Stimulated activated naive B cell treated with anti-CD40 and anti-IgM and Interleukin-4, amounts not matched to agents 10 μg/mL and 1 μg/mL and 100 μg/mL, for 72 hours (primary cell): ENCODE data around the gene RER1.

Experiments
- ATAC-seq, 2 donors: fragments of 150-1000 bp; cut with Tn5 transposase; replicated peaks; 2 replicates each; pipeline ENCODE4 v1.10.0; 2021; ENCODE audit warnings: moderate library complexity in 1 of 2
- DNase-seq: peaks from one replicate; pipeline ENCODE4 v3.0.0; 2021
- H3K27ac Mint-ChIP-seq: one replicate; pipeline ENCODE4 v1.8.0; 2022; ENCODE audit warnings: mild to moderate bottlenecking, mixed read lengths
- H3K27me3 Mint-ChIP-seq, 2 donors: one replicate each; pipeline ENCODE4 v1.8.0; 2022; ENCODE audit warnings: mixed read lengths in 2 of 2
- H3K36me3 Mint-ChIP-seq, 2 donors: one replicate each; pipeline ENCODE4 v1.8.0; 2022; ENCODE audit warnings: mixed read lengths in 2 of 2, mild to moderate bottlenecking in 1 of 2
- H3K4me1 Mint-ChIP-seq, 2 donors: one replicate each; pipeline ENCODE4 v1.8.0; 2022; ENCODE audit warnings: mixed read lengths in 2 of 2, mild to moderate bottlenecking in 1 of 2
- H3K4me3 Mint-ChIP-seq, 2 donors: one replicate each; pipeline ENCODE4 v1.8.0; 2022; ENCODE audit warnings: mild to moderate bottlenecking in 2 of 2, mixed read lengths in 2 of 2, moderate library complexity in 1 of 2
- H3K9me3 Mint-ChIP-seq, 2 donors: one replicate each; pipeline ENCODE4 v1.8.0; 2022; ENCODE audit warnings: mixed read lengths in 2 of 2, mild to moderate bottlenecking in 1 of 2

Gene RER1

GRCh38 chr1:2391041-2391930 lies at the start of gene RER1, which contains the start of gene MORN1:
Gene RER1, plus strand, starts transcription at chr1:2391841. Its CDS starts 3,950 bp downstream, at chr1:2395791.
Gene MORN1, minus strand, starts transcription at chr1:2391554. Its CDS starts 21 bp downstream, at chr1:2391533.
- DNase-seq, result peak; percentile 99
- H3K27ac Mint-ChIP-seq, result peak within 1 kb of the TSS; percentile 86
- peaks cover 24 to 30% of the 10 kb centered on the region in 2 donors for H3K36me3 Mint-ChIP-seq
- H3K4me1 Mint-ChIP-seq, result peaks cover 29 to 45% of the 10 kb centered on the region in 2 donors
- peak within 1 kb of the TSS; percentile 84 to 88 for H3K4me3 Mint-ChIP-seq
- no peaks in the 10 kb centered on the region for H3K27me3 Mint-ChIP-seq
- no peaks in the 10 kb centered on the region for H3K9me3 Mint-ChIP-seq
- ATAC-seq, result peak; percentile 97

GRCh38 chr1:2342384-2343022 lies 49.1 kb upstream of the RER1 start:
- ATAC-seq (no peak), DNase-seq (no peak)
- Mint-ChIP-seq H3K27me3 (peaks cover 0 to 5% of the 10 kb centered on the region in 2 donors), H3K27ac (no peak overlapping the region), H3K4me1 (no peaks in the 10 kb centered on the region), H3K9me3 (no peaks in the 10 kb centered on the region), H3K36me3 (no peaks in the 10 kb centered on the region), H3K4me3 (no peak overlapping the region)

- no peak overlapping the region for H3K4me3 Mint-ChIP-seq
- no peaks in the 10 kb centered on the region for H3K4me1 Mint-ChIP-seq
- no peaks in the 10 kb centered on the region for H3K9me3 Mint-ChIP-seq
- peaks cover 0 to 5% of the 10 kb centered on the region in 2 donors for H3K27me3 Mint-ChIP-seq
- no peaks in the 10 kb centered on the region for H3K36me3 Mint-ChIP-seq
- ATAC-seq (no peak), DNase-seq (no peak)
- H3K27ac Mint-ChIP-seq, result no peak overlapping the region
Measured at GRCh38 chr1:2343023-2343935, 48.4 kb upstream of the RER1 start.

- H3K4me1 Mint-ChIP-seq, result no peaks in the 10 kb centered on the region
- peaks cover 0 to 5% of the 10 kb centered on the region in 2 donors for H3K27me3 Mint-ChIP-seq
- H3K4me3 Mint-ChIP-seq, result no peak overlapping the region
- H3K36me3 Mint-ChIP-seq, result no peaks in the 10 kb centered on the region
- no peaks in the 10 kb centered on the region for H3K9me3 Mint-ChIP-seq
- no peak overlapping the region for H3K27ac Mint-ChIP-seq
- DNase-seq (no peak), ATAC-seq (no peak)
Measured at GRCh38 chr1:2344121-2344681, 47.4 kb upstream of the RER1 start.

- H3K4me1 Mint-ChIP-seq, result no peaks in the 10 kb centered on the region
- no peak for ATAC-seq
Measured at GRCh38 chr1:2344744-2345296, 46.8 kb upstream of the RER1 start.

GRCh38 chr1:2345297-2346075 lies 46.2 kb upstream of the RER1 start:
- DNase-seq (no peak), ATAC-seq (no peak)
- Mint-ChIP-seq H3K9me3 (no peaks in the 10 kb centered on the region), H3K36me3 (no peaks in the 10 kb centered on the region), H3K4me3 (no peak overlapping the region), H3K4me1 (no peaks in the 10 kb centered on the region), H3K27me3 (peaks cover 0 to 5% of the 10 kb centered on the region in 2 donors), H3K27ac (no peak overlapping the region)

More at GRCh38 chr1:2344744-2345296, 46.8 kb upstream of the RER1 start:
- Mint-ChIP-seq H3K27me3 (peaks cover 0 to 5% of the 10 kb centered on the region in 2 donors), H3K9me3 (no peaks in the 10 kb centered on the region), H3K27ac (no peak overlapping the region), H3K36me3 (no peaks in the 10 kb centered on the region), H3K4me3 (no peak overlapping the region)
- DNase-seq, result no peak

GRCh38 chr1:2346691-2347408 lies 44.8 kb upstream of the RER1 start:
- no peak for ATAC-seq
- H3K4me3 Mint-ChIP-seq, result no peak overlapping the region
- no peaks in the 10 kb centered on the region for H3K9me3 Mint-ChIP-seq
- no peak overlapping the region for H3K27ac Mint-ChIP-seq
- no peaks in the 10 kb centered on the region for H3K4me1 Mint-ChIP-seq
- H3K36me3 Mint-ChIP-seq, result no peaks in the 10 kb centered on the region
- no peaks in the 10 kb centered on the region for H3K27me3 Mint-ChIP-seq
- DNase-seq, result no peak

- no peak overlapping the region for H3K4me3 Mint-ChIP-seq
- no peaks in the 10 kb centered on the region for H3K9me3 Mint-ChIP-seq
- no peaks in the 10 kb centered on the region for H3K36me3 Mint-ChIP-seq
- DNase-seq (no peak), ATAC-seq (no peak)
- no peaks in the 10 kb centered on the region for H3K4me1 Mint-ChIP-seq
- no peaks in the 10 kb centered on the region for H3K27me3 Mint-ChIP-seq
- H3K27ac Mint-ChIP-seq, result no peak overlapping the region
Measured at GRCh38 chr1:2347409-2347785, 44.2 kb upstream of the RER1 start.

GRCh38 chr1:2347896-2348295 lies 43.7 kb upstream of the RER1 start:
- no peak for DNase-seq
- Mint-ChIP-seq H3K36me3 (no peaks in the 10 kb centered on the region), H3K27me3 (no peaks in the 10 kb centered on the region), H3K27ac (no peak overlapping the region), H3K4me1 (no peaks in the 10 kb centered on the region), H3K4me3 (no peak overlapping the region), H3K9me3 (no peaks in the 10 kb centered on the region)
- ATAC-seq, result no peak

GRCh38 chr1:2348346-2349325 lies 43.0 kb upstream of the RER1 start:
- H3K9me3 Mint-ChIP-seq, result no peaks in the 10 kb centered on the region
- no peaks in the 10 kb centered on the region for H3K36me3 Mint-ChIP-seq
- no peak overlapping the region for H3K4me3 Mint-ChIP-seq
- H3K4me1 Mint-ChIP-seq, result peaks cover 0 to 2% of the 10 kb centered on the region in 2 donors
- H3K27ac Mint-ChIP-seq, result no peak overlapping the region
- DNase-seq (no peak), ATAC-seq (no peak)
- H3K27me3 Mint-ChIP-seq, result no peaks in the 10 kb centered on the region

GRCh38 chr1:2349806-2350205 lies 41.8 kb upstream of the RER1 start:
- no peak overlapping the region for H3K27ac Mint-ChIP-seq
- H3K9me3 Mint-ChIP-seq, result no peaks in the 10 kb centered on the region
- H3K4me1 Mint-ChIP-seq, result peaks cover 0 to 4% of the 10 kb centered on the region in 2 donors
- no peaks in the 10 kb centered on the region for H3K27me3 Mint-ChIP-seq
- no peaks in the 10 kb centered on the region for H3K36me3 Mint-ChIP-seq
- no peak for ATAC-seq
- no peak for DNase-seq
- no peak overlapping the region for H3K4me3 Mint-ChIP-seq

GRCh38 chr1:2350501-2350900 lies 41.1 kb upstream of the RER1 start:
- DNase-seq (no peak), ATAC-seq (no peak)
- Mint-ChIP-seq H3K27me3 (no peaks in the 10 kb centered on the region), H3K27ac (no peak overlapping the region), H3K4me1 (peaks cover 0 to 4% of the 10 kb centered on the region in 2 donors), H3K4me3 (no peak overlapping the region), H3K36me3 (no peaks in the 10 kb centered on the region), H3K9me3 (no peaks in the 10 kb centered on the region)
